GM20000 (cell line): ENCODE data around the gene RHEB.

Source experiments
- DNase-seq: peaks from one replicate; pipeline ENCODE4 v3.0.0; 2012; ENCODE audit warnings: low spot score
- CTCF ChIP-seq: IDR thresholded peaks from 2 replicates; pipeline ENCODE4 v1.5.1; 2012; ENCODE audit warnings: mild to moderate bottlenecking, control low read depth; ENCODE audit errors: extremely low read depth, missing control alignments

Gene RHEB

GRCh38 chr7:151428378-151429236 lies 91.1 kb downstream of the RHEB start:
- TF ChIP-seq CTCF, result no peak
- DNase-seq, result no peak

DNA sequence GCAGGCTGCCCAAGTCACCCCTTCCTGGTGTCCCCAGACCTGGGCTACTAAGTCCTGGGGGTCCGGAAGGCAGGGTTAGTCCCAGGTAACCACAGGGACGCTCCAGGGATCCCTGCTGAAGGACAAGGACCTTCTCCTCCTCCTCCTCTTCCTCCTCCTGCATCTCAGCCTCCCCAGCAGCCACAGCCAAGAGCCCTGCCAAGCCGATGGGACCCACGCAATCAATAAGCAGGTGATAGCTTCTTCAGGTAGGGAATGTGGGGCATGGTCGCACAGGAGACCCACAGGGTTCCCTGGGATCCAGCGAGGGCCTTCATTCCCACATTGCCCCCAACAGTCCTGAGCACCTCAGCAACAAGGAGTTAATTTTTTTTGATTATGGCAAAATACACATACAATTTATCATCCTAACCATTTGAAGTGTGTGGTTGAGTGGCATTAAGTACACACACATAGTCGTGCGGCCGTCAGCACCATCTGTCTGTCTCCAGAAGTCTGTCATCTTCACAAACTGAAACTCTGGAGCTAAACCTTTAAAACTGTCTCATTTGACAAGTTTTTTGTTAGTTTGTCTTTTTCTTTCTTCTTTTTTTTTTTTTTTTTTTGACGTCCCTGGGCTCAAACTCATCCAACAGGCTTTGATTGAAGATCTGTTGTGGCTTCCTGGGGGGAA lies 91.9 kb downstream of the RHEB start:
- DNase-seq, result no peak
- no peak for TF ChIP-seq CTCF

GRCh38 chr7:151426904-151427704 lies 92.6 kb downstream of the RHEB start:
- DNase-seq, result no peak
- TF ChIP-seq CTCF, result no peak

GRCh38 chr7:151426441-151426903 lies 93.2 kb downstream of the RHEB start:
- no peak for TF ChIP-seq CTCF
- no peak for DNase-seq

- no peak for DNase-seq
- no peak for TF ChIP-seq CTCF
These were observed 93.8 kb downstream of the RHEB start for GRCh38 chr7:151425670-151426440.

GRCh38 chr7:151424799-151425198 lies 94.9 kb downstream of the RHEB start:
- no peak for DNase-seq
- no peak for TF ChIP-seq CTCF
